Liver (tissue), 9 donors: ENCODE measurements around the gene LRRC55. TPM values are rescaled to one million over a fixed set of nuclear protein-coding genes. Genes with fewer than 3 reads are reported as not detected.

Experiments
- DNase-seq: peaks from one replicate; pipeline ENCODE4 v3.0.0-alpha.2; 2017; ENCODE audit warnings: low spot score
- H3K27ac ChIP-seq, 2 donors: one replicate each; pipeline ENCODE4 v1.7.0; 2013; ENCODE audit warnings: inconsistent platforms in 2 of 2, low read length in 2 of 2, control low read depth in 1 of 2, low read depth in 1 of 2, mild to moderate bottlenecking in 1 of 2
- H3K27me3 ChIP-seq, 4 donors: one replicate each; pipeline versions ENCODE4 v1.6.1 to v1.7.0; 2013; ENCODE audit warnings: low read length in 3 of 4, inconsistent platforms in 1 of 4, mild to moderate bottlenecking in 1 of 4, moderate library complexity in 1 of 4; ENCODE audit not compliant: control insufficient read depth in 4 of 4, insufficient read depth in 4 of 4
- H3K36me3 ChIP-seq, 4 donors: one replicate each; pipeline versions ENCODE4 v1.6.1 to v1.7.0; 2013; ENCODE audit warnings: low read length in 3 of 4, mild to moderate bottlenecking in 3 of 4, low read depth in 1 of 4, moderate library complexity in 1 of 4; ENCODE audit not compliant: control insufficient read depth in 4 of 4, insufficient read depth in 3 of 4
- H3K4me1 ChIP-seq, 4 donors: one replicate each; pipeline versions ENCODE4 v1.6.1 to v1.7.0; 2013; ENCODE audit warnings: low read length in 3 of 4, mild to moderate bottlenecking in 3 of 4, moderate library complexity in 1 of 4; ENCODE audit not compliant: control insufficient read depth in 4 of 4, insufficient read depth in 4 of 4
- H3K4me3 ChIP-seq, 3 donors: one replicate each; pipeline versions ENCODE4 v1.6.1 to v1.7.0; 2013; ENCODE audit warnings: low read length in 3 of 3, control low read depth in 1 of 3, low read depth in 1 of 3, mild to moderate bottlenecking in 1 of 3
- H3K9ac ChIP-seq, 2 donors: one replicate each; pipeline ENCODE4 v1.7.0; 2013; ENCODE audit warnings: low read length in 2 of 2, mild to moderate bottlenecking in 2 of 2, moderate library complexity in 2 of 2, control low read depth in 1 of 2, low read depth in 1 of 2
- H3K9me3 ChIP-seq, 4 donors: one replicate each; pipeline versions ENCODE4 v1.6.1 to v1.7.0; 2013; ENCODE audit warnings: low read length in 3 of 4; ENCODE audit not compliant: control insufficient read depth in 4 of 4
- ATF3 ChIP-seq: IDR thresholded peaks from 2 replicates; pipeline ENCODE4 v1.6.1; 2016; ENCODE audit warnings: antibody characterized with exemption
- EGR1 ChIP-seq, 2 donors: IDR thresholded peaks; 2 replicates each; pipeline ENCODE4 v1.6.1; 2016 to 2018; ENCODE audit warnings: antibody characterized with exemption in 2 of 2, low read depth in 2 of 2
- FOXA2 ChIP-seq: IDR thresholded peaks from 2 replicates; pipeline ENCODE4 v1.6.1; 2016; ENCODE audit warnings: antibody characterized with exemption
- HNF4A ChIP-seq, 2 donors: conservative IDR thresholded peaks; 2 replicates each; pipeline ENCODE4 v1.6.1; 2016; ENCODE audit warnings: antibody characterized with exemption in 2 of 2, mild to moderate bottlenecking in 2 of 2
- HNF4G ChIP-seq: IDR thresholded peaks from 2 replicates; pipeline ENCODE4 v1.6.1; 2016; ENCODE audit warnings: antibody characterized with exemption
- JUND ChIP-seq, 2 donors: IDR thresholded peaks; 2 replicates each; pipeline ENCODE4 v1.6.1; 2016; ENCODE audit warnings: antibody characterized with exemption in 2 of 2
- NR2F2 ChIP-seq: IDR thresholded peaks from 2 replicates; pipeline ENCODE4 v1.6.1; 2016; ENCODE audit warnings: antibody characterized with exemption
- RAD21 ChIP-seq, 2 donors: IDR thresholded peaks; 2 replicates each; pipeline ENCODE4 v1.6.1; 2016; ENCODE audit warnings: antibody characterized with exemption in 2 of 2, mild to moderate bottlenecking in 2 of 2
- RXRA ChIP-seq, 2 donors: IDR thresholded peaks; 2 replicates each; pipeline ENCODE4 v1.6.1; 2017 to 2018; ENCODE audit warnings: antibody characterized with exemption in 2 of 2, mild to moderate bottlenecking in 1 of 2
- TAF1 ChIP-seq: conservative IDR thresholded peaks from 2 replicates; pipeline ENCODE4 v1.6.1; 2016; ENCODE audit warnings: antibody characterized with exemption, mild to moderate bottlenecking
- YY1 ChIP-seq: IDR thresholded peaks from 2 replicates; pipeline ENCODE4 v1.6.1; 2016; ENCODE audit warnings: antibody characterized with exemption, mild to moderate bottlenecking
- WGBS: extraction: QIAGEN DNeasy Blood & Tissue Kit; methylation state at CpG from one replicate; pipeline ENCODE4 v1.1.7; 2013; 5-methylcytosine and 5-hydroxymethylcytosine counted together
- polyA plus RNA-seq, 2 donors: library from polyadenylated mRNA; stranded (reverse) in 1 of 2; unstranded in 1 of 2; fragments of 200-250 nt in 1 of 2; fragments of >200 nt in 1 of 2; fragmentation: Nextera tagmentation in 1 of 2; extraction: Ambion mirVana in 1 of 2; gene quantifications; one replicate each; pipeline versions ENCODE4 v1.2.1 to v1.2.3, GENCODE V29; 2013 to 2015
- total RNA-seq, 2 donors: library from RNA; depleted of rRNA; stranded (reverse); fragments of >200 nt; gene quantifications; one replicate each; pipeline ENCODE4 v1.2.3, GENCODE V29; 2014
- TF ChIP-seq, protein P1 (sequence below): IDR thresholded peaks from 2 replicates; pipeline ENCODE4 v1.6.1; 2016; ENCODE audit warnings: antibody characterized with exemption
- donor health status: healthy.
- donor health status: healthy.
- donor health status: healthy.
- donor health status: healthy.
- donor health status: healthy.

LRRC55 gene
- total and polyA plus RNA-seq, 4 donors, result under 0.01 to 1.5 (median 0.72) TPM

DNA sequence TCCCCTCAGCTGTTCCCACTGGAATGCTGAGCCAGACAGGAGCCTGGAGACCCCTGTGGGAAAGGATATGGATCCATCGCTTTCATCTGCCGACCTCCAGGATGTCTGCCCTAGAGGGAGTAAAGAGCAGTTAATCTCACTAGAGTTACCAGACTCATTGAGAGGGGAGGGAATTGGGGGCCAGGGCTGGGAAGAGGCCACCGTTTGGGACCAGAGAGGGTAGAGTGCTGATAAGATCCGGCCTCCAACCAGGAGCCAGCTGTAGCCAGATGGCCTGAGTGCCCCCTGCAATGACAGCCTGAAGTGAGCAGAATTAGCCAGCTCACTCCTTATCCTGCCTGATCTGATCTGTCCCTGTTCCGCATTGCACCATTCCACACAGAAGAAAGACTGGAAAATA, 59.0 kb downstream of the LRRC55 start:
- Histone ChIP-seq H3K9ac (no peak overlapping the region), H3K27me3 (no peaks in the 10 kb centered on the region), H3K9me3 (no peaks in the 10 kb centered on the region), H3K4me3 (no peak overlapping the region), H3K4me1 (peaks cover 13 to 33% (median 27%) of the 10 kb centered on the region in 4 donors), H3K36me3 (no peaks in the 10 kb centered on the region), H3K27ac (no peak overlapping the region)
- no peak for TF ChIP-seq JUND (IDR thresholded peaks at IDR 0.05)
- no peak for TF ChIP-seq YY1
- no peak for TF ChIP-seq FOXA2
- TF ChIP-seq RXRA (IDR thresholded peaks at IDR 0.05), result no peak
- no peak for TF ChIP-seq ATF3
- TF ChIP-seq, protein P1, sequence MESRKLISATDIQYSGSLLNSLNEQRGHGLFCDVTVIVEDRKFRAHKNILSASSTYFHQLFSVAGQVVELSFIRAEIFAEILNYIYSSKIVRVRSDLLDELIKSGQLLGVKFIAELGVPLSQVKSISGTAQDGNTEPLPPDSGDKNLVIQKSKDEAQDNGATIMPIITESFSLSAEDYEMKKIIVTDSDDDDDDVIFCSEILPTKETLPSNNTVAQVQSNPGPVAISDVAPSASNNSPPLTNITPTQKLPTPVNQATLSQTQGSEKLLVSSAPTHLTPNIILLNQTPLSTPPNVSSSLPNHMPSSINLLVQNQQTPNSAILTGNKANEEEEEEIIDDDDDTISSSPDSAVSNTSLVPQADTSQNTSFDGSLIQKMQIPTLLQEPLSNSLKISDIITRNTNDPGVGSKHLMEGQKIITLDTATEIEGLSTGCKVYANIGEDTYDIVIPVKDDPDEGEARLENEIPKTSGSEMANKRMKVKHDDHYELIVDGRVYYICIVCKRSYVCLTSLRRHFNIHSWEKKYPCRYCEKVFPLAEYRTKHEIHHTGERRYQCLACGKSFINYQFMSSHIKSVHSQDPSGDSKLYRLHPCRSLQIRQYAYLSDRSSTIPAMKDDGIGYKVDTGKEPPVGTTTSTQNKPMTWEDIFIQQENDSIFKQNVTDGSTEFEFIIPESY, result no peak
- no peak for TF ChIP-seq TAF1
- TF ChIP-seq HNF4G, result no peak
- TF ChIP-seq RAD21 (IDR thresholded peaks at IDR 0.05), result no peak
- no peak for TF ChIP-seq HNF4A (conservative IDR thresholded peaks at IDR 0.05)
- no peak for TF ChIP-seq EGR1 (IDR thresholded peaks at IDR 0.05; ENCODE audit: low read depth in 2 of 2)
- TF ChIP-seq NR2F2, result no peak
- 61% methylated on average over 5 of the region's 5 CpGs for WGBS
- DNase-seq, result no peak

Other genes starting within 250 kb of the LRRC55 start
- not detected for gene OR5AK2, start 193.0 kb upstream of the LRRC55 start, total RNA-seq
- gene OR5AK2, start 193.0 kb upstream of the LRRC55 start, polyA plus RNA-seq, result not detected
- gene APLNR, start 55.3 kb downstream of the LRRC55 start, total RNA-seq, result 10 to 100 TPM in 1 of 2 donors, 1 to 10 TPM in 1; 3.2 to 39.4 TPM
- 1 to 10 TPM; 3.4 to 4.5 TPM for gene APLNR, start 55.3 kb downstream of the LRRC55 start, polyA plus RNA-seq
- gene TNKS1BP1, start 143.0 kb downstream of the LRRC55 start, total RNA-seq, result 10 to 100 TPM; 28.3 to 61.9 TPM
- 10 to 100 TPM; 32.0 to 67.1 TPM for gene TNKS1BP1, start 143.0 kb downstream of the LRRC55 start, polyA plus RNA-seq
- gene SSRP1, start 153.9 kb downstream of the LRRC55 start, total RNA-seq, result 10 to 100 TPM; 28.5 to 45.3 TPM
- gene SSRP1, start 153.9 kb downstream of the LRRC55 start, polyA plus RNA-seq, result 10 to 100 TPM; 13.9 to 28.2 TPM
- under 1 TPM; 0.28 to 0.33 TPM for gene P2RX3, start 156.4 kb downstream of the LRRC55 start, total RNA-seq
- gene P2RX3, start 156.4 kb downstream of the LRRC55 start, polyA plus RNA-seq, result under 1 TPM; 0.18 TPM
- gene PRG3, start 199.2 kb downstream of the LRRC55 start, total RNA-seq, result 1 to 10 TPM in 1 of 2 donors, not detected in 1; 4.9 TPM
- under 1 TPM in 1 of 2 donors, not detected in 1; 0.22 TPM for gene PRG3, start 199.2 kb downstream of the LRRC55 start, polyA plus RNA-seq
- gene PRG2, start 208.7 kb downstream of the LRRC55 start, total RNA-seq, result 10 to 100 TPM in 1 of 2 donors, not detected in 1; 24.2 TPM
- gene PRG2, start 208.7 kb downstream of the LRRC55 start, polyA plus RNA-seq, result 1 to 10 TPM in 1 of 2 donors, under 1 TPM in 1; 0.74 to 1.2 TPM
- gene SLC43A3, start 245.2 kb downstream of the LRRC55 start, total RNA-seq, result 100 to 1,000 TPM in 1 of 2 donors, 10 to 100 TPM in 1; 47.2 to 106 TPM
- 100 to 1,000 TPM in 1 of 2 donors, 10 to 100 TPM in 1; 80.2 to 152 TPM for gene SLC43A3, start 245.2 kb downstream of the LRRC55 start, polyA plus RNA-seq